SK-N-DZ (cell line): ENCODE results near the gene ZBED3. TPM values are rescaled to one million over a fixed set of nuclear protein-coding genes. Genes with fewer than 3 reads are reported as not detected.
A peak's percentile ranks its signal among the peaks of the same experiment; 100 is the strongest.
"Not testable (repeated sequence)": the region's sequence is repeated elsewhere in the genome, so short reads cannot be mapped to it uniquely, and the experiment has no call there.

Experiments
- DNase-seq: peaks from one replicate; pipeline ENCODE4 v3.0.0-alpha.2; 2015; ENCODE audit warnings: low spot score
- polyA plus RNA-seq, 2 experiments: library from polyadenylated mRNA; depleted of rRNA; stranded (reverse); fragments of >200 nt; gene quantifications; 2 replicates each; pipeline ENCODE4 v1.2.3, GENCODE V29; 2014

ZBED3 gene, protein sequence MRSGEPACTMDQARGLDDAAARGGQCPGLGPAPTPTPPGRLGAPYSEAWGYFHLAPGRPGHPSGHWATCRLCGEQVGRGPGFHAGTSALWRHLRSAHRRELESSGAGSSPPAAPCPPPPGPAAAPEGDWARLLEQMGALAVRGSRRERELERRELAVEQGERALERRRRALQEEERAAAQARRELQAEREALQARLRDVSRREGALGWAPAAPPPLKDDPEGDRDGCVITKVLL
- polyA plus RNA-seq (2014; cell fraction: cytosol; rRNA removed), result 1.1 and 2.4 TPM in 2 replicates
- 0.51 and 2.7 TPM in 2 replicates for polyA plus RNA-seq (2014; cell fraction: nucleus; rRNA removed)

DNA sequence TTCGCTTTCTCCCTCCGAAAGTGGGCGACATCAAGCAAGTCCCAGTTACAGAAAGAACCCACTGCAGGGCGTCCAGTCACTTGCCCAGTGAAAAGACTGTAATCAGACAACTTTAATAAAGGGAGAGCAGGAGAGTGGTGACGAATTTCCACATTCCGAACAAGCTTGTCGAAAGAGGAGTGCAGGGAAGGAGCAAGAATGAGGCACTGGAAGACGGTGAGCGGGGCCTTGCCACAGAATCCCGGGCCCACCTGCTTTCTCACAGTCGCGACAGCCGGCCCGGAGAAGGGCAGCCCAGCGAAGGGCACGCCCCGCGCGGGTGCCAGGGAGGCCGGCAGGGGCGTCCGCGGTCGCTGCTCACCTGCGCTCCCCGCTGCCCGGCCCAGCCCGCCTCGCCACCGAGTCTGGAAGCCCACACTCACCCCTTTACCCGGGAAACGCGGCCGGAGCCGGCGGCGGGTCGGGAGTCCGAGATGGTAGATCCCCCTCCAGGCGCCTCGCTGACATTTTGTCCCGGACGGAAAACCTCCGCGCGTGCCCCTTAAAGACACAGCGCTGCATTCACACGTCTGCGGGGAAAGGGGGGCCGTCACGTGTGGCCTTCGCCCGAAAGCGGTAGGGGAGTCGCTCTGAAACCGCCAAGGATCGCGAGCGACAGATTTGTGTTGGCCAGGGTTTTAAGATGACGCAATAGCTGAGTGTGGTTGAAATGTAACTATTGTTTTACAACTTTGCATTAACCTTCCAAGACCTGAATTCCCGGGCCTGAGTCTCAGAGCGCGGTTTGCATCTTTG lies at the start of gene ZBED3:
ZBED3 (minus strand) TSS at position 597 of the 795 bp plus-strand sequence. CDS start 9,407 bp downstream, outside the sequence.
- DNase-seq, result peak; percentile 89

DNA sequence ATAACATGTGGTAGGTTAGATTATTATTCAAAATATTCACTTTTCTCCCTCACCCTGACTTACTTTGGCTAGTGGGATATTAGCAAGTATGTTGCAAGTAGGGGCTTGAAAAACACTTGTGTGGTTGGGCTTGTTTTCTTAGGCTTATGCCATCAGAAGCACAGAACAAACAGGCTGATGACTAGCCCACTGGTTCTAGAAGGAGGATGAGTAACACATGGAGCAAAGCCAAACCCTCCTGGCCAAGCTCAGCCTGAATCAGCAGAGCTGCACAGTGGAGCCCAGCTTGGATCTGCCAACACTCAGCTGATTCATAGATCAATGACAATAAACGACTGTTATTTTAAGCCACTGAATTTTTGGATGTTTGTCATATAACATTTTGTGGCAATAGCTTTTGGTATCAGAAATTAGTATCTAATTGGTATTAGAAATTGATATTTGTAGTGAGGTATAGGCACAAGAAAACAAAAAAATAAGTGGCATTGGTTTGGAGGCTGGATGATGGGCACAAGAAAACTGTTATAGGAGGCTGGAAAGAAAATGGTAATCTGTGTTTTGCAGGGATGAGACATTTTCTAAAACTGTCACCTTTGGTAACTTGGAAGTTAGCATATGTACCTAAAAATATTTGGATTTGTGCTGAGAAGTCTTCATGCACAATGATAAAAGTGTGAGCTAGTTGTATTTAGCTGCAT lies 46.1 kb upstream of the ZBED3 start:
- no peak for DNase-seq

DNA sequence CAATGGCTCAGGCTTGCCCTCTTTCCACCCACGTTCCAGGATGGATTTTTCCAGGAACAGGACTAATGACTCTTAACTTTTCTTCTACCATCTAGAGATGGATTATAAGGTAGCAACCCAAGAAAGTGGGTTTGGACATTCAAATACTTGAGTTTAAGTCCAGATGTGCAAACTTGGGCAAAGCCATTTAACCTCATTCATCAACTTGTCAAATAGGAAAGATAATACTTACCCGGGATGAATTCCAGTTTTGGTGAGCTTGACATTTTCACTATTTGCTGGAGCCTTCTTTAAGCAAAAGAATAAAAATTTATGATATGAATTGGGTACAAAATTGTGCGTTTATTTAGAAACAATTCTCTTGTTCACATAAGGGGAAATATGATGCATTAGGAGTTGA lies 44.3 kb upstream of the ZBED3 start:
- no peak for DNase-seq

DNA sequence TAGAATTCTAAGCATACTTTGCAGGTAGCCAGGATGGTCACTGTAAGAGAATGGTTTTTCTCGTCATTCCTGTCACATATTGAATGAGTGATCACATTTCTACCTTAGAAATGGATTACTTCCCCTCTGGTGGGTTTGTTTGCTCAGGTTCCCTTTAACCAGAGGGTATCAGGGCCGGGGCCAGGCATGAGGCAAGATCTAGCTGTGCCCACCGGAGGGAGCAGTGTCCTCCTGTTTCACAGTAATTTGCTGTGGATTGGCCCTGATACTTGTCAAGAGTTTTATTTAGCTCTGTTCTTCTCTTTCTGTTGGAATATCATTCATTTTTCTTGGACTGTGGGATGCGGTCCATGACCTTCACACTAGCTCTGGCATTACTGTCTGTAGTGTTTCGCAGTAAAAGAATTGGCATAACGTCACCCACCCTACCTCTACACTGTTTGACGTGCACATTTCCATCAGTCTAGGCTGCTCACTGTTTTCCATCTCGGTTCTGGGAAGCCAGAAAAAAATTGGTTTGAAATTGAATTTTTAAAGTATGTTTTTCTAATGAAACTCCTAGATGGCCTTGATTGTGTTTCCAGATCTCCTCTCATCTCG lies 42.4 kb upstream of the ZBED3 start:
- DNase-seq, result peak; percentile 20

DNA sequence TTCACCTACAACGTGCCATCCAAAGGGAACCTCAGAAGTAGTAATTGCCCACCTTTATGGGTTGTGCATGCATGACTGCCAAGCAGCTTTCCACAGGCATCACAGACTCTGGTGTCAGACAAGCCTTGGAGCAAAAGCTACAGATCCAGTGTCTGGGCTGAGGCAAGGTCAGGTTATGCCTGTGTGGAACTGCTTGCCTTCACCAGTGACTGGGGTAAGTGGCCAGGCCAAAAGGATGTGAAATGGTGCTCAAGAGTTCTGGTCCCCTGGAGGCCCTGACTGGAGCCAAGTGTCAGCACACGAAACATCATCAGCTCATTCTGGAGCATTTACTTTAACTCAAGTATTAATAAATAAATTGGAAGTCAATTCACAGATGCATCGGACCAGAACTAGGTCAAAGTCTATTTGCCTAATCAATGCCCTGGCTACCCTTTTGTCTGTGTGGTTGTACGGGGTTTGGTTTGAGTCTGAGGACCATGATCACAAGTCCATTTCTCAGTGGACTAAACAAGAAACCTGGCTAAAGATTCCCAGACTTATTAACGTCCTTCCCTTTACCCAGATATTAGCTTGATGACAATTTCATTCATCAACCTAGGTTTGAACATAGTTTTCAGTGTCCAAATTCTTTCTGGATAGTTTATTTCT lies 41.5 kb upstream of the ZBED3 start:
- DNase-seq, result no peak

DNA sequence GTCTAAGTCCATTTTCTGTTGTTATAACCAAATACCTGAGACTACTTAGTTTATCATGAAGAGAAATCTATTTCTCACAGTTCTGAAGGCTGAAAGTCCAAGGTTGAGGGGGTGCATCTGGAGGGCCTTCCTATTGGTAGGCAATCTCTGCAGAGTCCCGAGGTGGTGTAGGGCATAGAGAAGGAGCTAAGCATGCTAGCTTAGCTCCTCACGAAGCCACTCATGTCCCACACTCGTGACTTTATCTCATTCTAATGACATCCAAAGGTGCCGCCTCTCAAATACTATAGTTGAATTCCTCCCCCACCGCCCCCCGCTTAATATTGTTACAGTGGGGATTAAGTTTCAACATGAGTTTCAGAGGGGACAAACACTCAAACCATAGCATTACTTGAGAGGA lies 36.0 kb upstream of the ZBED3 start:
- DNase-seq, result no peak

DNA sequence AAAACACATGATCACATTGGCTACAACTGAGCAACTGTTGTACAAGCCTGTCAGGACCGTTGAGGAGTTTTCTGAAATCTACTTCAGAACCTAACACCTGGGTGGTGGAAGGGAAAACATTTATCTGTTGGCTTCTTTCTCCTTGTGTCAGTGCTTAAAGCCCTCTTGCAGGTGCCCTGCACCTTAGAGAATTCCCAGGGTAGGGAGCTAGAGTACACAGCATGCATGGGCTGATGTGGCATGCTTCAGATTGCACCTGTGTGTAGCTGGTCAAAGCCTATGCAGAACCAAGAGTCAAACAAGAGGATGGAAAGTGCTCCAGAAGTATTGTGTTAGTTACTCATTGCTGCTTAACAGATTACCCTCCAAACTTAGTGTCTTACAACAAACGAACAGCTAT lies 33.6 kb upstream of the ZBED3 start:
- DNase-seq, result no peak

DNA sequence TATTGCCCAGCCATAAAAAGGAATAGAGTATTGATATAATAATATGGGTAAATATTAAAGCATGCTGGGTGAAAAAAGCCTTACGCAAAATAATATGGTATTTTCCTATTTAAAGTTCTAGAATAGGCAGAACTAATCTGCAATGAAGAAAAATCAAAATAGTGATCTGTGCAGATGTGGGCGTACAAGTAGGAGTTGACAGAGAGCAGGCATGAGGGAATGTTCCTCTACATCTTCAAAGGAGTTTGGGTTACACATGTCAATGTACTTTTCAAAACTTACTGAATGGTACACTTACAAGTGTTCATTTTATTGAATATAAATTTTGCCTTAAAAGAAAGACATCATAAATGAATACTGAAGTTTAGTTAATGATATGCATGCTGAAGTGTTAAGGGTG lies 33.0 kb upstream of the ZBED3 start:
- DNase-seq, result no peak

DNA sequence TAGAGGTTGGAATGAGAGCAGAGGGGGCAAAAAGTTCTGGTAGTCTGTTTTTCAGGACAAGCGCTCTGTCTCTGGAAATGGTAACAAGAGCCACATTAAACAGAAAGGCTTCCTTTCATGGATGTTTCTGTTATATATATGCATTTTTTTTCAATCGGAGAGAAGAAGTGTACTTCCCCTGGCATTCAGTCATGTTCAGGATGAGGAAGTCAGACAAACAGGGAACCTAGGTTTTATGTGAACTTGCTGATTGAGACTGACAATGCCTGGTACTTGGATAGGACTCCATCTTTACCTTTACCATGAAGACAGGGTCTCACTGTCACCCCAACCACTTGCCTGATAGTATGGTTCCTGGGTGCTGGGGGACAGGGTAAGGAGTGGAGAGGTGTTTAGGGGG lies 30.1 kb upstream of the ZBED3 start:
- DNase-seq, result no peak

DNA sequence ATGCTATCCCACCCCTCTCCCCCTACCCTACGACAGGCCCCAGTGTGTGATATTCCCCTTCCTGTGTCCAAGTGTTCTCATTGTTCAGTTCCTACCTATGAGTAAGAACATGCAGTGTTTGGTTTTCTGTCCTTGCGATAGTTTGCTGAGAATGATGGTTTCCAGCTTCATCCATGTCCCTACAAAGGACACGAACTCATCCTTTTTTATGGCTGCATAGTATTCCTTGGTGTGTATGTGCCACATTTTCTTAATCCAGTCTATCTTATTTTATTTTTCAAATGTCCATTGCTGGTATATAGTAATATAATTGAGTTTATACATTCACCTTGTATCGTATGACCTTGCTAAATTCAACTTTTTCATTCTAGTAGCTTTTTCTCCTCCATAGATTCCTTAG lies 19.9 kb upstream of the ZBED3 start:
- DNase-seq, result not testable (repeated sequence)

DNA sequence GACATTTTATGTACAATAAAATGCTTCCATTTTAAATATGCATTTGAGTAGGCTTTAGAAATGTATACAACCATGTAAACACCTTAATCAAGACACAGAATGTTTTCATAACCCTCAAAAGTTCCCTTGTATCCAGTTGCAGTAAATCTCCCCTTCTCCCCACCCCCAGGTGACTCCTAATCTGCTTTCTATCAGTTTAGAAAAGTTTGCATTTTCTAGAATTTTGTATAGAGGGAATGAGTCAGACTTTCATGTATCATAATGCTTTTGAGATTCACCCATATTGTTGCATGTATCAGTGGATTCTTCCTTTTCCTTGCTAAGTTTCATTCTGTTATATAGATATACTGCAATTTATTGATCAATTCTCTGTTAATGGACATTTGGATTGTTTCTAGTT lies 17.7 kb upstream of the ZBED3 start:
- DNase-seq, result no peak

DNA sequence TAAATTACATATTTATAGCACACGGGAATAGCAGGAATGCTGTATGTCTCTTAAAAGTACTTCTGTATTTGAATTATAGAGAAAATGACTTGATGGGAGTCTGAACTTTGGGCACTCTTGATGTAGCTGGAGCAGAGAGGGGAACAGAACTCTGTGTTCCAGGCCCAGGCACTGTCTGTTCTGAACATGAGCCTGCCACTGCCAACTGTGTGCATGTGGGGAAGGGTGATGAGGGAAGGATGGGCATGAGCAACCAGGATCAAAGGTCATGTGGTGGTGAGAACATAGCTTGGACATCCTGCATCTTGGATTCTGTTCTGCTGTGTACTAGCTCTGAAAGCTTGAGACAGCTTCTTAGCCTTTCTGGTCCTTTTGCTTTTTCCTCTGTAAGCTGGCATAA lies 16.4 kb upstream of the ZBED3 start:
- no peak for DNase-seq

DNA sequence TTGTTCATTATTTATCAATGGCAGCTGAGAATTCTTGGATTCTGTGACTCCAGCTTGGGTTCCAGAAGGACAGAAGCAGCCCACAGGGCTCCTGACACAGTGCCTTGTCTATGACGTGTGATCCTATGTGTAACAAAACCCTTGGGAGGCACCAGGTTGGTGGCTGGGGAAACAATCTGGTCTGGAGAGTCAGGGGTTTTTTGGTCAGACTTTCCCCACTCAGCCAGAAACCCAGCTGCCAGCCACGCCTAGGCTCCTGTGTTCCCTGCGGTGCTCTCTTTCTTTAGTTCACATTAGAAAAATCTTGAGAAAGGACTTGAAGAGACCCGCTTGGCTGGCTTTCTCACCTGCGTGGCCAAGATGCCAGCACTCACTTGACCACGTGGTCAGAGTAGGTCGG lies 15.5 kb upstream of the ZBED3 start:
- DNase-seq, result no peak

DNA sequence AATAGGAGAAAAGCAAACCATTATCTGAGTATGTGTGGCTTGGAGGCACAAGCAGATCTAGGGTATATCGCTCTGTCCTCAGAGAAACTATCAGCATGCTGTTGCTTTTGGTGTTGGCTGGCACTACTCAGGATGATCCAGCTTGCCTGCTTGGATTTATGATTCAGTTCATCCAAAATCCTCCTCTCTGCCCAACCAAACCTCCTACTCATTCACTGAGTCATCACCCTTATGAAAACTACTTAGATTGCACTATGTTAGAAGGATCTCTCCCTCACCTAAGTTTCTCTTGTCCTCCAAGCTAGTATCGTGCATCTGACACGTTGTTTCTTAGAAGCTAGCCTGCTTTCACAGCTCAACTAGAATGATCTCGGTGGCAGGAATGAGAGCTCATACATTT lies 14.2 kb upstream of the ZBED3 start:
- no peak for DNase-seq

DNA sequence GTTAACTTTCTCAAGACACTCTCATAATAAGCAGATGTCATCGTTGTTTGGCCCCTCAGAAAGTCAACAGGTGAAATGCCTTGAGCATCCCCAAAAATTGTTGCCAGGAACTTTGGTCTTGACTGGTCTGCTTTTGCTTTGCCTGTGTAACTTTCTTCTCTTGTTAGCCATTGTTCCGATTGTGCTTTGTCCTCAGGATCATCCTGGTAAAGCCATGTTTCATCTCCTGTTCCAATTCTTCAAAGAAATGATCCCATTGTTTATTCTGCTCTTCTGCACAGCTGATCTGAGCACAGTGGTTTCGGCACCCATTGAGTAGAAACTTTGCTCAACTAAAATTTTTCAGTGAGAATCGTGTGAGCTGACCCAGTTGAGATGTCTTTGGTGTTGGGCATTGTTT lies 8.1 kb upstream of the ZBED3 start:
- no peak for DNase-seq

DNA sequence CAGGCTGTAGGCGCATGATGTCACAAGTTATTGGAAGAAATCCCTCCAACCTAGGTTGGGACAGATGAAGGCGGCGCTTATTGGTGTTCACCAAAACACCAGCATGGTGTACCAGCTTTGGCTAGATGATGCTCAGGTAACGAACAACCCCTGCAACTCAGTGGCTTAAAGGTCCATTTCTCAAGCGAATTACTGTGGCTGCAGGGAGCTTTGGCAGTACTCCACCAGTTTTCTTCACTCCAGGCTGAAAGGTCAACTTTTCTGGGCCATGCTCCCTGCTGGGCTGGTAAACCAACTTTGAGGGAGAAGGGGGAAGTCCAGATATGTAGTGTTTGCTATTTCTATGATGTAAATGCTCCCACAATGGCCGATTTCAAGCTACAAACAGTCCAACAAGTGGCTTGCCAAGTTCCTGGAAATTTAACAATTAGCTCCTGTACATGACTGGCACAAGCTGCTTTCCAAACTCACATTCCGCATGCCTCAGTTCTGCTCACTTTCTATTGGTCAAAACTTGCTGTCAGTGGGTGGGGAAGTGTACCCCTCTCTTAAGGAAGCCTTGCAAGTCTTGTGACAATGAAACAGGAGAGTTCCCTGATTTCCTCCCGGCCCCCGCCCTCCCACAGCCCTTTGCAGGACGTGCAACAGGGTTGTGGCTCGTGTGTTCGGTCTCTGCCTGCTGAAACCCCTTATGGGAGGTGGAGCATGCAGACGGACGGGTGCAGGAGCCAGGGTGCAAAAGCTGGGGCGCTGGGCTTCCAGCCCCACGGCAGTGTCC lies 588 bp upstream of the ZBED3 start:
- DNase-seq, result peak; percentile 7

DNA sequence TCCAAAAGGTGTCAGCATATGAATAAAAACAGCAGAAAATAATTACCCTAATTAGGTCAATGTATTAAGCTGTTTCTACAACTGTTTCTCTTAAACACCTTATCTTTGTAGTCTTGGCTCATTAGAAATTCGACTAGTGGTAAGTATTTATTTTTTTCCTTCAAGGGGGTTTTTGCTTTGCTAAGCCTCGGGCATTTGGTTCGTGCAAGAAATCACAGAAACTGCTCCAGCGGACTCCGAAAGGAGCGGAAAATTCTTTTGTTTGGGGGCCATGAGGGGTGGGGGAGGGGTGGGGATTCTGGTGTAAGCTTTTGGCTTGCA lies 757 bp downstream of the ZBED3 start:
- no peak for DNase-seq

DNA sequence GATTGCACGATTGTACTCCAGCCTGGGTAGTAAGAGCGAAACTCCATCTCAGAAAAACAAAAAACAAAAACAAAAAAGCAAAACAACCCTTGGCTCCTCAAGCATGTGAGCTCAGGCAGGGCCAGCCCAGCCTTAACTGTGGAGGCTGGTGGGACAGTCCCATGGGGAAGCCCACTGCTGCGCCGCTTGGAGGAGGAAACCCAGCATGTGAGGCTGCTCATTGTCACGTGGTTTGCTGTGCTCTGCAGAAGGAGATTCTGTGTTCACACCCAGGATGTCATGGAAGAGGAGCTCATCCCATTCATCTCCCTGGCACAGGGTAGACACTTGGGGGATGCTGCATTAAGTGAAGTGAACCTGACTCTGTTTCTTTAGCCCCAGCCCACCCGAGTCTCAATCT lies 4.0 kb downstream of the ZBED3 start:
- DNase-seq, result peak; percentile 11

DNA sequence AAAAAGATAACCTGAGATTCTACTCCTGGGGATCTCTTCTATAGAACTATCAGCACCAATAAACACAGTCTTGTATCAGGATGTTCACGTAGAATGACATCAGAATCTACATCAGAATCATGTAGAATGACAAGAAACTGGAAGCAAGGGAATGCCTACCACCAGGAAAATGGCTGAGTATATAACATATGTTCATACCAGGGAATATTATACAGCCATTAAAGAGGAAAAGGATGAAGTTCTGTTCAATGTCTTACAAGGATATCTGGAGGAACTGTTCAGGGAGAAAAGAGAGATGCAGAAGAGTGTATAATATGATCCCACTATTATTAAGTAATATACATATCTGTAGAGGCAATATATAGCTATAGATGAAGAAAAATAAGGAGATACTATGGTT lies 4.8 kb downstream of the ZBED3 start:
- no peak for DNase-seq

DNA sequence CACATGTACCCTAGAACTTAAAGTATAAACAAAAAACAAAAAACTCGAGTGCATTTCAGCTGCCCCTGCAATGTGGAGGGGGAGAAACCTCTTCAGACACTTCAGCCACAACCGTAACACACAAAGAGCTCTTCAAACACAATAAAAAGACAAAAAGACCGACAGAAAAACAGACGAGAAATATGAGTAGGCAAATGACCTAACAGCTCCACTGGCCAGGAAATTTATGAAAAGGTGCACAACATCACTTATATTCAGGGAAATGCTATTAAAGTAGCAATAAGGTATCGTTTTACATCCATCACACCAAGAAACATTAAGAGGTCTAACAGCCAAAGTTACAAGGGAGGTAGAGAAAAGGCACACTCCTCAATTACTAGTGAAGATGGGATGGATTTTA lies 6.2 kb downstream of the ZBED3 start:
- DNase-seq, result no peak

DNA sequence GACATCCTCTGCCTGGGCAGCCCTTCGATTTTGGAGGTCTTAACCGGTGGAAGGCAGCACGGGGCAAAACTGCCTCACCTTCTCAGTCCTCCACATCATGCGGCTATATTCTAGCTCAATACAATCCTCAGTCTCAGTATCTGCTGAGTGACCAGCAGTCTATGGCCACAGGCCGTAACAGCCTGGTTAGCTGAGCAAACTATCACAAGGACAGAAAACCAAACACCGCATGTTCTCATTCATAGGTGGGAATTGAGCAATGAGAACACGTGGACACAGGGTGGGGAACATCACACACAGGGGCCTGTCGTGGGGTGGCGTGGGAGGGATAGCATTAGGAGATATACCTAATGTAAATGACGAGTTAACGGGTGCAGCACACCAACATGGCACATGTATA lies 6.6 kb downstream of the ZBED3 start:
- not testable (repeated sequence) for DNase-seq
